Measurements from ENCODE around the gene CPN2. TPM values are rescaled to one million over a fixed set of nuclear protein-coding genes. Genes with fewer than 3 reads are reported as not detected.
A peak's percentile ranks its signal among the peaks of the same experiment; 100 is the strongest.

Gene CPN2
- total and polyA plus RNA-seq, 11 donors, result 0.14 to 6.0 (median 0.72) TPM

- H3K9me3 ChIP-seq, result no peaks in the 10 kb centered on the region
- 86 to 94% (median 91%) methylated on average over 19 of the region's 19 CpGs for WGBS, 4 donors
- ATAC-seq (peak in 1 of 4 donors; percentile 13), DNase-seq (no peak)
- H3K27ac ChIP-seq, result no peak overlapping the region
- peaks cover 0 to 19% (median 11%) of the 10 kb centered on the region in 12 donors for H3K4me1 ChIP-seq
- peaks cover 0 to 16% (median 0%) of the 10 kb centered on the region in 9 donors for H3K27me3 ChIP-seq
- H3K36me3 ChIP-seq, result no peaks in the 10 kb centered on the region
- TF ChIP-seq CTCF (IDR thresholded peaks at IDR 0.05) (no peak), POLR2A (IDR thresholded peaks at IDR 0.05) (no peak)
- no peak overlapping the region for H3K4me3 ChIP-seq
- intact Hi-C loops (cut with DNase I), result no loop called here
Measured at GRCh38 chr3:194298331-194299227, 52.5 kb downstream of the CPN2 start.

- intact Hi-C loops (cut with DNase I), result no loop called here
- ATAC-seq (peak in 3 of 4 donors; percentile 18 to 52 (median 52)), DNase-seq (peak in 1 of 5 donors; percentile 66)
- peak overlapping the region in 3 of 12 donors; percentile 19 to 55 (median 33) for H3K27ac ChIP-seq
- peaks cover 0 to 7% (median 0%) of the 10 kb centered on the region in 12 donors for H3K9me3 ChIP-seq
- 25 to 32% (median 25%) methylated on average over 32 to 47 of the region's 47 CpGs for WGBS, 4 donors
- H3K4me3 ChIP-seq, result peak overlapping the region in 10 of 12 donors; percentile 23 to 49 (median 38)
- H3K4me1 ChIP-seq, result peaks cover 0 to 19% (median 11%) of the 10 kb centered on the region in 12 donors
- no peaks in the 10 kb centered on the region for H3K36me3 ChIP-seq
- peaks cover 0 to 16% (median 0%) of the 10 kb centered on the region in 9 donors for H3K27me3 ChIP-seq
- TF ChIP-seq POLR2A (IDR thresholded peaks at IDR 0.05), result no peak
- no peak for TF ChIP-seq CTCF (IDR thresholded peaks at IDR 0.05)
Measured at GRCh38 chr3:194296454-194297263, 54.5 kb downstream of the CPN2 start.

- H3K9me3 ChIP-seq, result peaks cover 0 to 21% (median 2%) of the 10 kb centered on the region in 12 donors
- TF ChIP-seq POLR2A (IDR thresholded peaks at IDR 0.05), result no peak
- TF ChIP-seq CTCF (IDR thresholded peaks at IDR 0.05), result no peak
- ATAC-seq, result no peak
- no peak overlapping the region for H3K27ac ChIP-seq
- no peaks in the 10 kb centered on the region for H3K36me3 ChIP-seq
- intact Hi-C loops (cut with DNase I), result no loop called here
- WGBS, 4 donors, result 96 to 98% (median 97%) methylated on average over 5 of the region's 5 CpGs
- no peak overlapping the region for H3K4me3 ChIP-seq
- peaks cover 0 to 16% (median 0%) of the 10 kb centered on the region in 9 donors for H3K27me3 ChIP-seq
- peaks cover 0 to 11% (median 7%) of the 10 kb centered on the region in 12 donors for H3K4me1 ChIP-seq
- DNase-seq, result no peak
Measured at GRCh38 chr3:194294895-194295214, 56.3 kb downstream of the CPN2 start.

Data from heart left ventricle (tissue), 16 donors.